ENCODE data around the gene LDB3. TPM values are rescaled to one million over a fixed set of nuclear protein-coding genes. Genes with fewer than 3 reads are reported as not detected.
A peak's percentile ranks its signal among the peaks of the same experiment; 100 is the strongest.

LDB3 gene
- total RNA-seq, 1 donor from 2014 or later: 0.22 TPM

GRCh38 chr10:86635402-86635801, 32.9 kb upstream of the LDB3 start:
- H3K27ac Mint-ChIP-seq: no peak overlapping the region
- no peaks in the 10 kb centered on the region for H3K36me3 Mint-ChIP-seq
- H3K4me1 Mint-ChIP-seq: peaks cover 6% of the 10 kb centered on the region
- TF ChIP-seq CTCF (IDR thresholded peaks at IDR 0.05; ENCODE audit: unreplicated experiment): no peak
- peaks cover 70% of the 10 kb centered on the region for H3K27me3 Mint-ChIP-seq (ENCODE audit: low read depth)
- no peak overlapping the region for H3K4me3 Mint-ChIP-seq
- DNase-seq (ENCODE audit: low spot score in 2 of 2, unreplicated experiment in 2 of 2): no peak
- no peaks in the 10 kb centered on the region for H3K9me3 Mint-ChIP-seq

GRCh38 chr10:86636311-86636710, 32.0 kb upstream of the LDB3 start:
- Mint-ChIP-seq H3K27me3 (ENCODE audit: low read depth) (peaks cover 69% of the 10 kb centered on the region), H3K4me1 (peaks cover 6% of the 10 kb centered on the region), H3K4me3 (no peak overlapping the region), H3K9me3 (no peaks in the 10 kb centered on the region), H3K27ac (no peak overlapping the region), H3K36me3 (no peaks in the 10 kb centered on the region)
- no peak for TF ChIP-seq CTCF (IDR thresholded peaks at IDR 0.05; ENCODE audit: unreplicated experiment)
- no peak for DNase-seq (ENCODE audit: low spot score in 2 of 2, unreplicated experiment in 2 of 2)

- Mint-ChIP-seq H3K9me3 (no peaks in the 10 kb centered on the region), H3K27ac (no peak overlapping the region), H3K4me3 (no peak overlapping the region), H3K36me3 (no peaks in the 10 kb centered on the region), H3K27me3 (ENCODE audit: low read depth) (peaks cover 63% of the 10 kb centered on the region), H3K4me1 (peaks cover 10% of the 10 kb centered on the region)
- TF ChIP-seq CTCF (IDR thresholded peaks at IDR 0.05; ENCODE audit: unreplicated experiment): no peak
- no peak for DNase-seq (ENCODE audit: low spot score in 2 of 2, unreplicated experiment in 2 of 2)
These were observed 26.3 kb upstream of the LDB3 start for GRCh38 chr10:86642021-86642420.

- Mint-ChIP-seq H3K4me1 (peaks cover 10% of the 10 kb centered on the region), H3K4me3 (no peak overlapping the region), H3K27me3 (ENCODE audit: low read depth) (peaks cover 59% of the 10 kb centered on the region), H3K27ac (no peak overlapping the region), H3K36me3 (no peaks in the 10 kb centered on the region), H3K9me3 (no peaks in the 10 kb centered on the region)
- TF ChIP-seq CTCF (IDR thresholded peaks at IDR 0.05; ENCODE audit: unreplicated experiment): no peak
- DNase-seq (ENCODE audit: low spot score in 2 of 2, unreplicated experiment in 2 of 2): no peak
These were observed 25.8 kb upstream of the LDB3 start for GRCh38 chr10:86642499-86642898.

- peaks cover 65% of the 10 kb centered on the region for H3K27me3 Mint-ChIP-seq (ENCODE audit: low read depth)
- H3K36me3 Mint-ChIP-seq: no peaks in the 10 kb centered on the region
- H3K4me1 Mint-ChIP-seq: peaks cover 26% of the 10 kb centered on the region
- peak in 1 of 2 experiments; percentile 31 for DNase-seq (ENCODE audit: low spot score in 2 of 2, unreplicated experiment in 2 of 2)
- no peak overlapping the region for H3K4me3 Mint-ChIP-seq
- TF ChIP-seq CTCF (IDR thresholded peaks at IDR 0.05; ENCODE audit: unreplicated experiment): no peak
- no peak overlapping the region for H3K27ac Mint-ChIP-seq
- H3K9me3 Mint-ChIP-seq: no peaks in the 10 kb centered on the region
These were observed 24.0 kb upstream of the LDB3 start for GRCh38 chr10:86644152-86644793.

All from mesothelial cell of epicardium (in vitro differentiated cells).